Nucleus accumbens (tissue), 56 donors: Measurements from ENCODE around the gene FCER1G.

ENCODE experiments used
- DNase-seq, 56 donors: peaks; one replicate each; lab custom pipeline; 2025; lab: John Stamatoyannopoulos, UW

Gene FCER1G

DNA sequence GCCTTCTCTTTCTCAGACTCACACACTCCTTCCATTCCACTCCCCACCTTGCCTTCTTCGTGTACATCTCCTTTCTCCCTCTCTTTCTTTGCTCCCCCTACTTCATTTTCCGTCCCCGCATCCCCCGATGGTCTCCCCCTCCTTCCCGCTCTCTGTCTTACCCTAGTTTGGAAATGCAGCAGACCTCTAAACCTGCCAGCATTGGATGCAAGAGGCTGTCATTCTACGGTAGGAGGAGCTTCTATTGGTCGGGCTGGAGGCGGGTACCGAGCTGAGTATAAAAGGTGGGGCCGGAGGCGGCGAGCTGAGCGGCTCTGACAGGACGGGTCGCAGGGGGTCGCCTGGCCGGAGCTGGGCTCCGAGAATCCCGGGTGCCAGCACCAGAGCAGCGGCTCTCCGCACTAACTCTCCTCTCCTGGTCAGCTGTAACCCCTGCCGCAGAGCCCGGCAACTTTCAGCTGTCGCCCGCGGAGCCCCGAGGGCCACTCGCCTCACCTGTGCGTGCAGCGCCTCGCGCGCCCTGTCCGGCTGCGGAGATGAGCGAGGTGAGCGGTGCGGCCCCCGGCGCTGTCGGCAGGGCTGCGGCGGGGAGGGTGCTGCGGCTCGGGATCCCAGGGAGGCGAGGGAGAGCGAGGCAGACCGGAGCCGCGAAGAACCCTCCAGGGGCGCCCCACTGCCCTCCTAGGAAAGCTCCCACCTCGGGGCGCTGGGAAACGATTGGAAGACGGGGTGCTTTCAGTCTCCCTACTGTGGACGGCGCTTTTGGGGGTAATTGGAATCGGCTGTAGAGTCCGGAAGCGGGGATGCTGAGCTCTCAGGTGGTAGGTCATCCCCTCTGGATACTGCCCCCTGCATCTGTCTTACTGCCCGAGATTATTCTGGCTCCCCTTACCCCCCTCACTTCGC lies 43.6 kb downstream of the FCER1G start, which contains the start of gene PCP4L1:
Gene PCP4L1 (plus strand): TSS at position 307 of the 906 bp plus-strand sequence. CDS start 230 bp downstream, at position 537.
- peak in 53 of 56 donors; percentile 10 to 88 (median 61) for DNase-seq

DNA sequence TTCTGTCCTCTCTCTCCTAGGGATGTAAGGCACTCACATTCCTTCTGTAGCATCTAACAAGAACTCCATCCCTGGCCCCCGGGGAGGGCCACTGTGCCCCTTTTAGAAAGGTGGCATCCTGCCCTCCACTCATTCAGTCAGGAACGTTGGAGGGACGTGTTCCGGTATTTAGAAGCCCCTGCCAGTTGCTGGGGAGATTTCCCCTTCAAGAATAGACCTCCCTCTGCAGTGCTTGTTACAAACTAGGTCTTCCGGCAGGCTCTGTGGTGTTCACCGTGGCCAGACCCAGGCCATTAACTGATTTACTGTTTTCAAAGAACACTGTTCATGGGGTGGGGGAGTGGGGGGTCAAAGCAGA lies 44.2 kb downstream of the FCER1G start:
- no peak for DNase-seq

DNA sequence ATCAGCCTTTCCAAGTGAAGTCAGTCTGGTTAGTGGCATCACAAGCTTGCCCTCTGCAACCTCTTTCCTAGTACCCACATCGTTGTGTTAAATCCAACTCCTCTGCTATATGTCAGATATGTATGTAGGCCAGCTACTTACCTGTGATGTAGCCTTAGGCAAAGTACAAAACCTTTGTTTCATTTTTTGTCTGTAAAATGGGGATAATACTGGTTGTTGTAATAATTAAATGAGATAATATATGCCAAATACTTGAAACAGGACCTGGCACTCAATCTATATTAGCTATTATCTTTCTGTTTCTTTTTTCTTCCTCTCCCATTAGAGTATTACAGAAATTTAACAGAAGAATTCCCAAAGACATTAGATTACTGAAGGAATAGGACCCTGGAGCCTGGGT lies 44.7 kb downstream of the FCER1G start:
- no peak for DNase-seq

DNA sequence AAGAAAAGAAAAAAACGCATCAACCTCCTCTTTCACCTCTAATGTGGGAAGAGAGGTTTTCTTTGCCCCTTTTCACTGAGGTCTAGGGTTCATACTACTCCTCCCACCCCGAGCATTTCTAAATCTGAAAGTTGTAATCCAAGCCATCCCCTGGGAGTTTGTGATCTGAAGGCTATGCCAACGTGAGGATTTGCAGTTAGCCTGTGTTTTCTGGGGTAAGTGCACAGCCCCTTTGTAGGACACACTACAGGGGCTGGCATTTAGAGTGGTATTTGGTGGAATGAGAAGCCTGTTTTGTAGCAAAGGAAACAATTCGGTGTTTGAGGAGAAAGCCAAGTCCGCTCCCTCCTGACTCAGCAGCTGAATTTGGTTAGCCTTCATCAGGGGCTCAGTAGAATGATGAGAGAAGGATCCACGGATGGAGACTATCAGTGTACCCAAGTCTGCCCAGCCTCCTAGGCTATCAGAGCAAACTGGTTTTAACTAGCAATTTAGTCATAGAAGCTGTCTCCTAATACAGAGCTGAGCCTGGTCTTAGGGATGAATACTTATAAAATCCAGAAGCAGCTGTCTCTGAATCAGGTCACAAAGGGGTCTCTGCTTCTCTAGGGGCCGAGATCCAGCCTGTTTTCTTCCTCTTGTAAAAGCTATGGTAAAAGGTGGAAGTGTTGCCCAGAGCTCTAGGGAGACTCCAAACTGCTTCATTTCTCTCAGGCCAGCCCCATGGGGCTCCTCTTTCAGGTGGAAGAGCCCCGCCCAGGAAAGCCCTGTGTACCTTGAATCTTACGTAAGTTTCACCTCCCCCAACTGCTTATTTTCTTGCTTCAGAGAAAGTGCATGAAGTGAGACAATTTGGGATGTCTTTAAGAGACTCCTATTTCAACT lies 45.5 kb downstream of the FCER1G start:
- DNase-seq: peak in 6 of 56 donors; percentile 15 to 52 (median 47)

DNA sequence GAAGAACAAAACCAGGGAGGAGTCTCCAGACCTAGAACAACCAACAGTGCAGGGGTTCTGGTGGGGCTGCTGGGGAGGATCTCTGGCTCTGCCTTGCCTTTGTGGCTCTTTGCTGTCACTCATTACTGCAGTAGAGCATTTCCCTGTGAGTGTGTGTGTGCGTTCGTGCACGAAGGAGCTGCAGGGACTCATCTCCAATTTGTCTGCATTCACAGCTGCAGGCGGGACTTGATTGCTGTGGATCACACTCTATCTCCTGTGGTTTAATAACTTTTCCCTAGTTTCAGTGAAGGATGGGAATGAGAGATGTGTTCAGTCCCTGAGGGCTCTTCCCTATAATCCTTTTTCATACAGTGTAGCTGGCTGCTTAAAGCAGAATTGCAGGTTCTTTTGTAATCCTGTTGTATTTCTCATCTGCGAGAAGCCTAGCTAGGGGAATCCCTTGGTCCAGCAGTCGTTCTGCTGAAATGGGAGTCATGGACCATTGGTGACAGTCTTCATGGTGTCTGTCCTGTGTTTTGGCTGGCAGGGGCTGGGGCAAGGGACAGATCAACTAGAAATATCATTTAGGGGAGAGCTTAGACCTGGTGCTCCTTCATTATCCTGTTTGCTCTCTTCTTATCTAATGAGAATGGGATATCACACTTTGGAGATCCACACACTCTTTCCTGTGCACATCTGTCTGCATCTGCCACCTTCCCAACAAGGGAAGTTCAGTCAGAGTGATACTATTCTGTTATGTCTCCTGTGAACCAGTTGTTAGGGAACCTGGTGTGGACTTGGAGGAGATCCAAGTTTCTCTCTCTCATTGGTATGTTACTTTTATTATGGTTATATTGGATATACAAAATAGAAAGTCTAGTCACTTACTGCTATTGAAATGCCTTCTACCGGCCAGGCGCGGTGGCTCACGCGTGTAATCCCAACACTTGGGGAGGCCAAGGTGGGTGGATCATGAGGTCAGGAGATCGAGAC lies 46.5 kb downstream of the FCER1G start:
- peak in 19 of 56 donors; percentile 7 to 52 (median 36) for DNase-seq

DNA sequence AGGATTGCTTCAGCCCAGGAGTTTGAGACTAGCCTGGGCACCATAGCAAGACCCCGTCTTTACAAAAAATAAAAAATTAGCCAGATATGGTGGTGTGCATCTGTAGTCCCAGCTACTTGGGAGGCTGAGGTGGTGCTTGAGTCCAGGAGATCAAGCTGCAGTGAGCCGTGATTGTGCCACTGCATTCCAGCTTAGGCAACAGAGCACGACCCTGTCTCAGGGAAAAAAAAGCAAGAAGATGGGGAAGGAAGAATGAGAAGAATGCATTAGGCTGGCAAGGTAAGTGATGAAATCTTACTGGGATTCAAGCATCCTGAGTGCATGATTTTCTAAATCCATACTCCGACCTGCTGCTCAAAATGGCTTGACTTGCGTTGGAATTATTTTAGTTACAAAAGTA lies 50.2 kb downstream of the FCER1G start:
- DNase-seq: no peak

DNA sequence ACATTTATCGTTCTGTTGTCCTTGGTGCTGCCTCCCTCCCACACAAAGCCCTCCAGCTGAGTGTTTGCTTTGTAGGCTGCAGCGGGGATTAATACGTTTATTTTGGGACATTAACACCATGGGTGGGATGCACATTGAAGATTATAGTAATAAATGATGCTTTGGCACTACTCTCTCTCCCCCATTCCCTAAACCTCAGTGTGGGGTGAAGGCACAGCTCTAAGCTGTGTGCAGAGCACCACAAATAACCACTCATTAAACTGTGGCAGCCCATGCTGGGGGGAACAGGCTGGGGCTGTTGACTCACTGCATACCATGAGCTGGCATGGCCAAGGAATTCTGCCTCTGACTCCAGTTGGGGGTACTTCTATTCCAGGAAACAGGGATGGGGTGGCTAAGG lies 51.1 kb downstream of the FCER1G start:
- peak in 1 of 56 donors; percentile 10 for DNase-seq

DNA sequence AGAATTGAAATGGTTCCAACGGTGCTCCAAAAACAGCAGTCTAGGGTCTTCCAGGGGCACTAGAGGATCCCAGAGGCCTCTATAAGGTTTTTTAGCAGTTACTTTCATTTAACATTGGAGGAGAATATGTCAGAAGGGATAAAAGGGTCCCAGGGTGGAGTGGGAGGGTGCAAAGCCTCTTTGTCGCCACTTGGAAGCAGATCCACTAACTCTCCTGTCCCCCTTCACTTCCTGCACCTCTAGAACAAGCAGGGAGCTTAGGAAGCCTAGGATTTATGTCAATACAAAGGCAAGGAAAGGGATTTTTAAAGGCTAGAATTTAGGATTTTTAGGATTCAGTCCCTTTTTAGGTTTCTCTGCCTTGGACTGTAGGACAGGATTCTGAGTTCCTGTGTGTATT lies 51.7 kb downstream of the FCER1G start:
- no peak for DNase-seq

DNA sequence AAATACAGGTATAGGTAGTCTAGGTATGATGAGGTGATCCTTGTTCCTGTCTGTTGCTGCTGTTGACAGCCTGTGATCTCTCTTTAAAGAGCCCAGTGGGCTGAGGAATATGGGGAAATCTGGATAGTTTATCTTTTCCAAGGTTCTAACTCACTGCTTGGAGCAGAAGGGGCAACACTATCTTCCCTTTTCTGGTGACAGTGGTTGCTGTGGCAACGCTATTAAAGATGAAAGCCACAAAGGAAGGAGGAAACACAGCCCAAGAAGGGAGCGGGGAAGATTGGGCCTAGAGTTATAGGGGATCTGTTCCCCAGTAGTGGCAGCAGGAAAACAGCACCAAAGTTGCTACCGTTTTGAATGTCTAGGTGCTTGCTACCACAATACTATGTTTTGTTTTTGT lies 52.2 kb downstream of the FCER1G start:
- DNase-seq: peak in 2 of 56 donors; percentile 15 to 43
